Cardiac muscle cell (in vitro differentiated cells and primary cell): ENCODE data around the gene ARHGAP44. TPM values are rescaled to one million over a fixed set of nuclear protein-coding genes. Genes with fewer than 3 reads are reported as not detected.

Source experiments
- DNase-seq, 2 donors: peaks; one replicate each; pipeline versions ENCODE4 v3.0.0 to v3.0.0-alpha.2; 2010 to 2017; ENCODE audit warnings: low read depth in 1 of 2, low spot score in 1 of 2
- H3K27ac ChIP-seq: fragments of 200-600 bp; sonication (generic); 2 replicates; pipeline ENCODE4 v1.5.1; 2016
- H3K27me3 ChIP-seq: fragments of 200-600 bp; sonication (generic); 2 replicates; pipeline ENCODE4 v1.6.0; 2016; ENCODE audit warnings: control low read depth
- H3K36me3 ChIP-seq: fragments of 200-600 bp; sonication (generic); 2 replicates; pipeline ENCODE4 v1.5.1; 2016; ENCODE audit warnings: control low read depth
- H3K4me1 ChIP-seq: fragments of 200-600 bp; sonication (generic); 2 replicates; pipeline ENCODE4 v1.8.1; 2017; ENCODE audit warnings: low read depth, mild to moderate bottlenecking, mixed run types
- H3K4me3 ChIP-seq: fragments of 200-600 bp; sonication (generic); 2 replicates; pipeline ENCODE4 v1.5.1; 2016; ENCODE audit warnings: mild to moderate bottlenecking
- H3K9me3 ChIP-seq: fragments of 200-600 bp; sonication (generic); 2 replicates; pipeline ENCODE4 v1.5.1; 2017; ENCODE audit warnings: low read depth, mild to moderate bottlenecking, control low read depth
- CTCF ChIP-seq: IDR thresholded peaks from 2 replicates; pipeline ENCODE4 v1.5.1; 2012; ENCODE audit warnings: low read depth, mild to moderate bottlenecking, low read length
- polyA plus RNA-seq: library from polyadenylated mRNA; unstranded; fragments of >200 nt; fragmentation: Nextera tagmentation; extraction: Ambion mirVana; gene quantifications from 2 replicates; pipeline ENCODE4 v1.2.1, GENCODE V29; 2016
- total RNA-seq: library from RNA; depleted of rRNA; stranded (reverse); fragments of >200 nt; gene quantifications from 2 replicates; pipeline ENCODE4 v1.2.3, GENCODE V29; 2016

ARHGAP44 gene
- total and polyA plus RNA-seq, 2 experiments from 2014 or later: 10.2 to 13.5 TPM

- no peak overlapping the region for H3K27ac ChIP-seq
- DNase-seq: no peak
- no peak for TF ChIP-seq CTCF
- H3K4me1 ChIP-seq: no peaks in the 10 kb centered on the region
- peaks cover 84% of the 10 kb centered on the region for H3K36me3 ChIP-seq
- H3K27me3 ChIP-seq: no peaks in the 10 kb centered on the region
- no peaks in the 10 kb centered on the region for H3K9me3 ChIP-seq
- no peak overlapping the region for H3K4me3 ChIP-seq
Observed at GRCh38 chr17:12995896-12996295, 206.6 kb downstream of the ARHGAP44 start.

- no peak for DNase-seq
- peaks cover 83% of the 10 kb centered on the region for H3K36me3 ChIP-seq
- no peaks in the 10 kb centered on the region for H3K4me1 ChIP-seq
- TF ChIP-seq CTCF: no peak
- H3K9me3 ChIP-seq: no peaks in the 10 kb centered on the region
- H3K27ac ChIP-seq: no peak overlapping the region
- no peaks in the 10 kb centered on the region for H3K27me3 ChIP-seq
- no peak overlapping the region for H3K4me3 ChIP-seq
Observed at GRCh38 chr17:12996357-12996756, 207.1 kb downstream of the ARHGAP44 start.

GRCh38 chr17:12996941-12997340 lies 207.6 kb downstream of the ARHGAP44 start:
- Histone ChIP-seq H3K27ac (no peak overlapping the region), H3K27me3 (no peaks in the 10 kb centered on the region), H3K4me1 (no peaks in the 10 kb centered on the region), H3K9me3 (no peaks in the 10 kb centered on the region), H3K36me3 (peaks cover 84% of the 10 kb centered on the region), H3K4me3 (no peak overlapping the region)
- no peak for DNase-seq
- no peak for TF ChIP-seq CTCF

- no peak for TF ChIP-seq CTCF
- DNase-seq: no peak
- peaks cover 77% of the 10 kb centered on the region for H3K36me3 ChIP-seq
- no peaks in the 10 kb centered on the region for H3K4me1 ChIP-seq
- H3K27me3 ChIP-seq: no peaks in the 10 kb centered on the region
- no peaks in the 10 kb centered on the region for H3K9me3 ChIP-seq
- no peak overlapping the region for H3K27ac ChIP-seq
- no peak overlapping the region for H3K4me3 ChIP-seq
Observed at GRCh38 chr17:12998461-12998860, 209.2 kb downstream of the ARHGAP44 start.

- Histone ChIP-seq H3K4me1 (no peaks in the 10 kb centered on the region), H3K9me3 (no peaks in the 10 kb centered on the region), H3K36me3 (peaks cover 73% of the 10 kb centered on the region), H3K27ac (no peak overlapping the region), H3K27me3 (no peaks in the 10 kb centered on the region), H3K4me3 (no peak overlapping the region)
- no peak for DNase-seq
- TF ChIP-seq CTCF: no peak
Observed at GRCh38 chr17:12998874-12999273, 209.6 kb downstream of the ARHGAP44 start.

- Histone ChIP-seq H3K27me3 (no peaks in the 10 kb centered on the region), H3K4me3 (no peak overlapping the region), H3K36me3 (peaks cover 70% of the 10 kb centered on the region), H3K4me1 (no peaks in the 10 kb centered on the region), H3K27ac (no peak overlapping the region), H3K9me3 (no peaks in the 10 kb centered on the region)
- TF ChIP-seq CTCF: no peak
- no peak for DNase-seq
Observed at GRCh38 chr17:13000561-13000960, 211.3 kb downstream of the ARHGAP44 start.
